ENCODE data around the gene LAMC3. TPM values are rescaled to one million over a fixed set of nuclear protein-coding genes. Genes with fewer than 3 reads are reported as not detected.
A peak's percentile ranks its signal among the peaks of the same experiment; 100 is the strongest.

The LAMC3 gene
- polyA plus RNA-seq, 1 of the 3 experiments (the other 2 are of a cell fraction), result 0.07 TPM

DNA sequence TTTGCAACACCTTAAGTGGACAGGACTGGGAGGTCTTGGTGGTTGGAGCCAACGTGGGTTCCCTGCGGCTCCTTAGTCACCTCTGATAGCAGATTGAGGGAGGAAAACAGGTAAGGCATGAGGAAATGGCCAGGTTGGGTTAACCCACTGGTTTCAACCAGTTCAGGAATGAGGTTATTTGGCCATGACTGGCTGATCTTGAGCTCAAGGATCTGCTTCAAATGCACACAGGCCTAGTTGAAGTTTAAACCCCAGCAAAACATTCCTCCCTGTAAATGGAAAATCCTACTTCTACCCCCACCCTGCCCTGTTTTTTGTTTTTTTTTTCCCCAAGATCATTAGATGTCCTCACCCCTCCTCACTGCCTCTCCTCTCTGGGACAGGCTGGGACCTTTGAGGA is 113.2 kb downstream of the LAMC3 start (continued):
- TF ChIP-seq IRF3 (IDR thresholded peaks at IDR 0.05; ENCODE audit: low read depth, low read length) (no peak), GATA2 (CRISPR knock-in tag; IDR thresholded peaks at IDR 0.05) (no peak)

GRCh38 chr9:131125038-131125287 is 116.0 kb downstream of the LAMC3 start:
- no peak for TF ChIP-seq GATA2 (CRISPR knock-in tag; IDR thresholded peaks at IDR 0.05)
- no peak for TF ChIP-seq MAX (IDR thresholded peaks at IDR 0.05; ENCODE audit: low read depth)
- TF ChIP-seq EP300 (IDR thresholded peaks at IDR 0.05; ENCODE audit: borderline replicate concordance in 1 of 2, low read depth in 1 of 2, low read length in 1 of 2), result no peak
- no peak for TF ChIP-seq IRF3 (IDR thresholded peaks at IDR 0.05; ENCODE audit: low read depth, low read length)
- no peak for TF ChIP-seq TCF12 (IDR thresholded peaks at IDR 0.05)
- TF ChIP-seq RAD21 (IDR thresholded peaks at IDR 0.05; ENCODE audit: low read length), result no peak
- TF ChIP-seq RCOR1 (IDR thresholded peaks at IDR 0.05; ENCODE audit: low read length), result no peak
- no peak for TF ChIP-seq USF1 (IDR thresholded peaks at IDR 0.05; ENCODE audit: borderline replicate concordance, low read depth)
- TF ChIP-seq RXRA (IDR thresholded peaks at IDR 0.05; ENCODE audit: borderline replicate concordance, low read depth), result no peak
- no peak for TF ChIP-seq CTCF (IDR thresholded peaks at IDR 0.05)
- no peak for TF ChIP-seq FOSL2 (IDR thresholded peaks at IDR 0.05; ENCODE audit: borderline replicate concordance, low read depth)
- no peak for TF ChIP-seq USF2 (IDR thresholded peaks at IDR 0.05; ENCODE audit: borderline replicate concordance, low read depth, low read length)
- TF ChIP-seq ELF1 (IDR thresholded peaks at IDR 0.05), result no peak
- no peak for TF ChIP-seq GABPA (IDR thresholded peaks at IDR 0.05; ENCODE audit: low read depth)
- no peak for TF ChIP-seq TEAD4 (IDR thresholded peaks at IDR 0.05; ENCODE audit: borderline replicate concordance, insufficient read depth)
- TF ChIP-seq JUND (IDR thresholded peaks at IDR 0.05), result no peak
- WGBS (ENCODE audit: low lambda C conversion rate), result 3% methylated on average over 7 of the region's 7 CpGs
- Histone ChIP-seq H3K9me2 (no peaks in the 10 kb centered on the region), H3K79me2 (ENCODE audit: insufficient read depth) (peaks cover 43% of the 10 kb centered on the region), H3K27me3 (ENCODE audit: insufficient read depth) (no peaks in the 10 kb centered on the region), H3K4me2 (peak overlapping the region; percentile 93), H3K9me3 (no peaks in the 10 kb centered on the region), H2AFZ (ENCODE audit: low read depth) (peak overlapping the region; percentile 99), H3K36me3 (replicated peaks in 1 of 2; ENCODE audit: control insufficient read depth in 1 of 2, insufficient read depth in 2 of 2, low read length in 1 of 2) (peaks cover 20 to 32% of the 10 kb centered on the region in 2 experiments), H3K27ac (ENCODE audit: low read depth in 2 of 2, low read length in 1 of 2) (peak overlapping the region; percentile 66 to 74), H4K20me1 (ENCODE audit: insufficient read depth) (no peaks in the 10 kb centered on the region), H3K9ac (peak overlapping the region; percentile 84), H3F3A (replicated peaks; ENCODE audit: insufficient read depth) (peaks cover 4% of the 10 kb centered on the region), H3K4me1 (ENCODE audit: control insufficient read depth in 1 of 2, insufficient read depth in 2 of 2, low read depth in 1 of 2, low read length in 1 of 2) (peaks cover 10% of the 10 kb centered on the region in 2 experiments; a peak in 2 of 4 replicates), H3K4me3 (ENCODE audit: low read depth in 2 of 2, low read length in 1 of 2) (peak overlapping the region; percentile 85 to 92)
- DNase-seq, result no peak
- ChIA-PET POLR2A (interaction anchor here (0.7 to 1.4 kb wide), 6 partner anchors 8 to 248 kb away, joined by 3 to 13 read pairs (median 4); no protein-coding TSS in a partner anchor), CTCF (interaction anchor here (1.3 to 2.1 kb wide), 5 partner anchors 12 to 78 kb away, joined by 3 to 8 read pairs (median 5); no protein-coding TSS in a partner anchor)

Measured in SK-N-SH (cell line).